HG03175 (cell line): ENCODE measurements around the gene PRDX2.
A peak's percentile ranks its signal among the peaks of the same experiment; 100 is the strongest.

ENCODE experiments used
- ATAC-seq: cut with Tn5 transposase; IDR thresholded peaks from one replicate; pipeline ENCODE4 v1.9.1; 2021; ENCODE audit warnings: mild to moderate bottlenecking, moderate library complexity; ENCODE audit not compliant: unreplicated experiment

Gene PRDX2

GRCh38 chr19:12792853-12793289, 8.7 kb downstream of the PRDX2 start:
- ATAC-seq, result no peak

DNA sequence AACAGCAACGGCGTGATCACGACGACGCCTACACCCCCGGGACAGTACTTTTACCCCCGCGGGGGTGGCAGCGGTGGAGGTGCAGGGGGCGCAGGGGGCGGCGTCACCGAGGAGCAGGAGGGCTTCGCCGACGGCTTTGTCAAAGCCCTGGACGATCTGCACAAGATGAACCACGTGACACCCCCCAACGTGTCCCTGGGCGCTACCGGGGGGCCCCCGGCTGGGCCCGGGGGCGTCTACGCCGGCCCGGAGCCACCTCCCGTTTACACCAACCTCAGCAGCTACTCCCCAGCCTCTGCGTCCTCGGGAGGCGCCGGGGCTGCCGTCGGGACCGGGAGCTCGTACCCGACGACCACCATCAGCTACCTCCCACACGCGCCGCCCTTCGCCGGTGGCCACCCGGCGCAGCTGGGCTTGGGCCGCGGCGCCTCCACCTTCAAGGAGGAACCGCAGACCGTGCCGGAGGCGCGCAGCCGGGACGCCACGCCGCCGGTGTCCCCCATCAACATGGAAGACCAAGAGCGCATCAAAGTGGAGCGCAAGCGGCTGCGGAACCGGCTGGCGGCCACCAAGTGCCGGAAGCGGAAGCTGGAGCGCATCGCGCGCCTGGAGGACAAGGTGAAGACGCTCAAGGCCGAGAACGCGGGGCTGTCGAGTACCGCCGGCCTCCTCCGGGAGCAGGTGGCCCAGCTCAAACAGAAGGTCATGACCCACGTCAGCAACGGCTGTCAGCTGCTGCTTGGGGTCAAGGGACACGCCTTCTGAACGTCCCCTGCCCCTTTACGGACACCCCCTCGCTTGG, 9.3 kb downstream of the PRDX2 start:
- ATAC-seq, result no peak

DNA sequence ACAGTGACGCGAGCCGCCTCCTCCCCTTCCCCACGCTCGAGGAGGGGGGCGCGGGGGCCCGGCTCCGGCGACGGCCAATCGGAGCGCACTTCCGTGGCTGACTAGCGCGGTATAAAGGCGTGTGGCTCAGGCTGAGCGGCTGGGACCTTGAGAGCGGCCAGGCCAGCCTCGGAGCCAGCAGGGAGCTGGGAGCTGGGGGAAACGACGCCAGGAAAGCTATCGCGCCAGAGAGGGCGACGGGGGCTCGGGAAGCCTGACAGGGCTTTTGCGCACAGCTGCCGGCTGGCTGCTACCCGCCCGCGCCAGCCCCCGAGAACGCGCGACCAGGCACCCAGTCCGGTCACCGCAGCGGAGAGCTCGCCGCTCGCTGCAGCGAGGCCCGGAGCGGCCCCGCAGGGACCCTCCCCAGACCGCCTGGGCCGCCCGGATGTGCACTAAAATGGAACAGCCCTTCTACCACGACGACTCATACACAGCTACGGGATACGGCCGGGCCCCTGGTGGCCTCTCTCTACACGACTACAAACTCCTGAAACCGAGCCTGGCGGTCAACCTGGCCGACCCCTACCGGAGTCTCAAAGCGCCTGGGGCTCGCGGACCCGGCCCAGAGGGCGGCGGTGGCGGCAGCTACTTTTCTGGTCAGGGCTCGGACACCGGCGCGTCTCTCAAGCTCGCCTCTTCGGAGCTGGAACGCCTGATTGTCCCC, 10.1 kb downstream of the PRDX2 start, which contains the start of gene JUNB:
Gene JUNB (plus strand): TSS at position 142 of the 706 bp plus-strand sequence. CDS start 286 bp downstream, at position 428.
- ATAC-seq, result peak; percentile 34

DNA sequence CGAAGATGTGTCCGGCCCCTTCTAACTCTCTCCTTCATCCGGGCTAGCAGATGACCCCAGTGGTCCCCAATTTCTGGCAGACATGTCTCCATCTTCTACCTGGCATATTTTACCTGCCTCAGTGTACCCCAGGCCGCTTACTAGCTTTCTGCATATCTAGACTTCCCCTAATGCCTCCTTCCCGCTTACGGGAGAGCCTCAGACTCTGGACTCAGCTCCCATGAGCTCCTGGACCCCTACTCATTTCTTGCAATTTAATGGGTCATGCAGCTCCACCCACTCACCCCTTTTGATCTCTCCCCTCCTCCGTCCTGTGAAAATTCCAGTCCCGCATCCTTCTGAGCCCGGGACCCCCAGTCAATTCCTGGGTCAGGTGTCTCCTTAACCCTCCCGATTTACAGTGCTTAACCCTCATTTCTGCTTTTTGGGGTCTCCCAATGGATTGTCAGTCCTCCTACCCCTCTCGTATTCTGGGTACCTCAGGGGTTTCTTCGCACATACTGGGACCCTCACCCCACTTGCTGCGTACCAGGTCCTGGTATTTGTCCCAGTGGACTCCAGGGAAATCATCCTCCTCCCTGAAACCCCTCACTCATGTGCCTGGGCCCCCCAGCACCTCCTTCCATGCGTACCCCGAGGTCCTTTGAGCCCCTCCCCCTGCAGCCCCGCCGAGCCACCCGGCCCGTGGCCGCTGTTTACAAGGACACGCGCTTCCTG, 10.8 kb downstream of the PRDX2 start:
- ATAC-seq, result no peak

- ATAC-seq, result peak; percentile 42
Observed at GRCh38 chr19:12789904-12790619, 11.5 kb downstream of the PRDX2 start.

- ATAC-seq, result peak; percentile 2
Observed at GRCh38 chr19:12789098-12789903, 12.3 kb downstream of the PRDX2 start.

DNA sequence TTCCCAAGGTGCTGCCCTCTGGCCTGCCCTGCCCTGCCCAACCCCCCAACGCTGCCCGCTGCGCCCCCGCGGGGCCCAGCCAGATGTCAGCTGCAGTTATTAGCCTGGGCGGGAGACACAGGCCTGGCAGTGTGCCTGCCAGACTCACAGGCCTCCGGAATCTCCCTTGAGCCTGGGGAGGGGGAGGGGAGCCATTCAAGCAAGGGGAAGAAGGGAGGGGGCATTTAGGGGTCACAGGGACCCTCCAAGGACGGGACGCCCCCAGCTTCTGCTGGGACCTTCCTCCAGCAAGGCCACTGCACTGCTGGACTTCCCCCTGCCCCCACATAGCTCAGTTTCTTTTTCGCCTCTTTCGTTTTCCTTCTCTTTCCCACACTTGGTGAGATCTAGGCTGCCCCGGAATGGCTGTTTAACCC, 12.9 kb downstream of the PRDX2 start:
- ATAC-seq, result no peak

DNA sequence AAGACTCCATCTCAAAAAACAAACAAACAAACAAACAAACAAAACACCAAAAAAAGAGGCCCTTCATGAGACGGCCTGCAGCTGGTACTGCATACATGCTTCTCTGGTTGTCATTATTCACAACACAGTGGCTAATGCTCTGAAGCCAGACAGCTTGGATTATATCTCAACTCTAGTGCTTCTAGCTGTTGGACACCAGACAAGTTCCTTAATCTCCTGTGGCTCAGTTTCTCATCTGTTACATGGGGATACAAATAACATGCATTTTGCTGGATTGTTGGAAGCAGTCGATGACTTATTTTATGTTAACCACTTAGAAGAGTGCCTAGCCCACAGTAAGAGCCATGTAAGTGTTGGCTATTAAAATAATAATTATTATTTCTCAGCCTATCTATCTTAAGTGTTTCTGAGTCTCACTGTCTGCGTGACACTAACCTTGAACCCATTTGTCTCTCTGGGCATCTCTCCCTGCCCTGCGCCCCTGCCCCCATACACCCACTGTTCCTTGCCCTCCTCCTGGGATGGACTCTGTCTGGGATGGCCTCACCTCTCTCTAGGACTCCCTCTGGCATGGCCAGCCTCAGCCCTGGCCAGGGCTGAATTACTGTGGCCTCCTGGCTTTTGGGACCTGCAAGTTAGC, 13.4 kb downstream of the PRDX2 start:
- no peak for ATAC-seq

GRCh38 chr19:12787458-12787857, 14.1 kb downstream of the PRDX2 start:
- no peak for ATAC-seq

- ATAC-seq, result no peak
Observed at GRCh38 chr19:12786952-12787351, 14.6 kb downstream of the PRDX2 start.

- no peak for ATAC-seq
Observed at GRCh38 chr19:12786141-12786870, 15.3 kb downstream of the PRDX2 start.

- no peak for ATAC-seq
Observed at GRCh38 chr19:12785431-12786031, 16.1 kb downstream of the PRDX2 start.

- no peak for ATAC-seq
Observed at GRCh38 chr19:12784871-12785430, 16.6 kb downstream of the PRDX2 start.

GRCh38 chr19:12784394-12784870, 17.2 kb downstream of the PRDX2 start:
- no peak for ATAC-seq

GRCh38 chr19:12783849-12784393, 17.7 kb downstream of the PRDX2 start:
- ATAC-seq, result no peak

DNA sequence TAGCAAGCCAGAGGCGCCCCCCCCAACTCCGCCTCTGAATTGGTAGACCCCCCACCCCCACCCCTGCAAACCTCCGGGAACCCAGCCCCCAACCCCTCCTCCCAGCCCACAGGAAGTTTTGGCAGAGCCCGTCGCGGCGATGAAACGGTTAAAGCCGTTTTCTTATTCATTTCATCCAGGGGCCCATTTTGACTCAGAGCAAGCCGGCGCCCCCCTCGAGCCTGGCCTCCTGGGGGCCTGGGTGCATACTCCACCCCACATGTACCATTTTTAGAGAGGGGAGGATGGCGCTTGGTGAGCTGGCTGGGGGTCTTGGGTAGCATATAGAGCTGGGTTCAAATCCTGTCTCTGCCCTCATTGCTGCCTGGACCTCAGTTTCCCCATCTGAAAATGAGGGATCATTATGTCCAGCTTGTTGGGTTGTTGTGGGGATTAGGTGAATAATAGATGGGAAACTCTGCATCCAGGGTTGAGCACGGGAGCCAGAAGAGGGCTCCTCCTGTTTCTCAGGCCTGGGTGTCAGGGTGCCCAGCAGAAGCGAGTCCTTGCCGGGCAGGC, 18.2 kb downstream of the PRDX2 start:
- no peak for ATAC-seq
